GM19452 (cell line): ENCODE data around the gene GNG4.

Source experiments
- ATAC-seq: cut with Tn5 transposase; IDR thresholded peaks from one replicate; pipeline ENCODE4 v1.9.1; 2021; ENCODE audit not compliant: unreplicated experiment

The GNG4 gene

GRCh38 chr1:235500971-235501540, 148.5 kb downstream of the GNG4 start:
- ATAC-seq, result no peak
